HG02763 (cell line): ENCODE data around the gene DDIT4.
"Not testable (repeated sequence)": the region's sequence is repeated elsewhere in the genome, so short reads cannot be mapped to it uniquely, and the experiment has no call there.

Experiments
- ATAC-seq: cut with Tn5 transposase; IDR thresholded peaks from one replicate; pipeline ENCODE4 v1.9.1; 2021; ENCODE audit warnings: mild to moderate bottlenecking, moderate library complexity; ENCODE audit not compliant: unreplicated experiment

The DDIT4 gene

GRCh38 chr10:72249176-72249862, 24.4 kb upstream of the DDIT4 start:
- not testable (repeated sequence) for ATAC-seq

- ATAC-seq: no peak
These were observed 23.1 kb upstream of the DDIT4 start for GRCh38 chr10:72250666-72251065.

DNA sequence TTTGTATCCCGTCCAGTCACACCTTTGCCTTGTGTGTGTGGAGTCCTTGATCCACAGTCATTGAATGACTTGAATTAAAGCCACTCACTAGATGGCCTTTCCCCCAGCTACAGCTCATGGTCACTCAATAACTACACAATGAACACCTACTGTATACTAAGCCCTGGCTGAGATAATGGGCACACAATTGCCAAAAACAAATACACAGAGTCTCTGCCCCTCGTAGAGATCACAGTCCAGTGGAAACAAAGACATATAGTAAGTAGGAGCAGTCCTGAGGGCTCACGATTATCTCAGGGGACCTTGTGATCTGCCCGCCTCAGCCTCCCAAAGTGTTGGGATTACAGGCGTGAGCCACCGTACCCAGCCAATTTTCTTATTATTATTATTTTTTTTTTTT, 22.1 kb upstream of the DDIT4 start:
- no peak for ATAC-seq

- ATAC-seq: no peak
These were observed 20.8 kb upstream of the DDIT4 start for GRCh38 chr10:72252972-72253371.

DNA sequence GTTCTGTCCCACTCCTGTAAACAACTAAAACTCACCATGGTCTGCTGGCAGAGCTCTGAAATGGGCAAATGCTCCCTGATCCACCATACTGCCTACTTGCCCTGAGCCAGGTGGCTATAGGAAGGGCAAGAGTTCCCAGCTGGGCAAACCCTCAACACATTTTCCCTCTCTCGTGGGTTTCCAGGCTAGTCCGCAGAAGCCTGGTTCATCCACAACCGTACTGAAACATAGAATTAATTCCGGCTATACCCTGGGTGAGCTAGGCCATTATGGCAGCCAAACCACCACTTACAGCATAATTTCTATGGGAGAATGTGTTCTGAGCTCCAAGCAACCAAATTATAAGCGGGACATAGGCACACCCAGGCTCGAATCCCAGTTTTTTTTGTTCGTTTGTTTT, 20.1 kb upstream of the DDIT4 start:
- no peak for ATAC-seq

- no peak for ATAC-seq
These were observed 18.7 kb upstream of the DDIT4 start for GRCh38 chr10:72254813-72255568.

DNA sequence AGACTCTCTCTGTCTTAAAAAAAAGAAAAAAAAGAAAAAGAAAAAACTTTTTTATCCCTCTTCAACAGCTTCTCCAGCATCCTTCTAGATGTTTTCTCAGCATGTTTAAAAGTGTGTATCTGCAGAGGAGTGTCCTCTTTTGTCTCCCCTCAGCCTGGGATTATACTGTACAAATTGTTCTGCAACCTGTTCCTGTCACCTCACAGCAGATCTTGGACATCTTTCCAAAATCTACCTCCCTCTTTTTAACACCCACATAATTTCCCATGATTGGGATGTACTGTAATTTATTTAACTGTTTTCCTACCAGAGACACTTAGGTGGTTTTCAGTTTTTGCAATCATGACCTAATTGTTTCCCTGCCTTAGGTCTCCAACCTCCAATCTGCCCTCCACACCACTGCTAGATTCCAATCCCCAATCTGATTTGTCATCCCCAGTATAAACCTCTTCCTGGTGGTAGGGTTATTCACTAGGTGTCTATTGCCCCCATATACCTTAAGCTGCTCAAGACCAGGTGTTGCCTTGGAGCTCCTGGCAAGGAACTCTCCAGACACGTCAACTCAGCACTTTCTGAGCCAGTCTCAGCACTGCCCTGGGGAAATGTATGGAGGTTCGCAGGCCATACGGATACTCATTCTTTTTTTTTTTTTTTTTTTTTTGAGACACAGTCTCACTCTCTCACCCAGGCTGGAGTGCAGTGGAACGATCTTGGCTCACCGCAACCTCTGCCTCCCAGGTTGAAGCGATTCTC, 17.6 kb upstream of the DDIT4 start:
- ATAC-seq: no peak

DNA sequence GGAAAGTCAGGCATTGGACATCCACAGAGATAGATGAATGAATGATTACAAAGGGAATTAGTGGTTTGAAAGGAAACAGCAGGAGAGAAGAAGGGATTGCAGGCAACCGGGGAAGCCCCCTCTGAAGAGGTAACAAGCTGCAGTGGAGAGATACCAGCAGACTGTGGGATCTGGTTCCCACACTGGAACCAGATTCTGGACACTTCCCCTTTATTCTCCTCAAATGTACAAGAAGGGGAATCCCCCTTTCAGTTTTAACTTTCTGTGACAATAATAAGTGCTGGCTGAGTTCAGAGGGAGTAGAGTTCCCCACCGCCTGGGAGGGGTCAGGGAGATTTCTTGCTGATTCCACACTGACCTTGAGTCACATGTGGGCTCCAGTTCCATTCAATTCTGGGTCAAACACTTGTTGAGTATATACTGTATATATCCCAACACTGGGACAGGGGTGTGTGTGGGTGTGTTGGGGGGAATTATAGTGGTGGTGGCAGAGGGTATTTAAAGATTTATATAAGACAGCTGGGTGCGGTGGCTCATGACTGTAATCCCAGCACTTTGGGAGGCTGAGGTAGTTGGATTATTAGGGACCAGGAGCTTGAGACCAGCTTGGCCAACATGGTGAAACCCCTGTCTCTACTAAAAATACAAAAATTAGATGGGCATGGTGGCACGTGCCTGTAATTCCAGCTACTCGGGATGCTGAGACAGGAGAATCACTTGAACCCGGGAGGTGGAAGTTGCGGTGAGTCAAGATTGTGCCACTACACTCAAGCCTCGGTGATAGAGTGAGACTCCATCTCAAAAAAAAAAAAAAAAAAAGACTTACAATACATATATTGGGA, 16.5 kb upstream of the DDIT4 start:
- no peak for ATAC-seq

DNA sequence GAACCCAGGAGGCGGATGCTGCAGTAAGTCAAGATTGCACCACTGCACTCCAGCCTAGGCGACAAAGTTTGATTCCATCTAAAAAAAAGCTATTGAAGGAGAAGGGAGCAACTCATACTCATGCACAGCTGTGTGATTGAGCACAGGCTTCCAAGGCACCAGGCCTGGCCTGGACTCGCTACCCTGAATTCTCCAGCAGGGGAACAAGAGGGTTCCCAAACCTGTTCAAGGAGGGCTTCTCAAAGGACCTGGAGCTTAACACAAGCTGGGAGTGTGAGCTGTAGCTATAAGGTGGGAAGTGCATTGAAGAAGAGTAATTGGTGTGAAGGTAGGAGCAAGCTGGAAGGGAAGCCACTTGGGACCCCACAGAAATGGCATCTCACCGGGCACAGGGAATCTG, 15.1 kb upstream of the DDIT4 start:
- no peak for ATAC-seq

GRCh38 chr10:72259491-72260238, 14.1 kb upstream of the DDIT4 start:
- no peak for ATAC-seq

DNA sequence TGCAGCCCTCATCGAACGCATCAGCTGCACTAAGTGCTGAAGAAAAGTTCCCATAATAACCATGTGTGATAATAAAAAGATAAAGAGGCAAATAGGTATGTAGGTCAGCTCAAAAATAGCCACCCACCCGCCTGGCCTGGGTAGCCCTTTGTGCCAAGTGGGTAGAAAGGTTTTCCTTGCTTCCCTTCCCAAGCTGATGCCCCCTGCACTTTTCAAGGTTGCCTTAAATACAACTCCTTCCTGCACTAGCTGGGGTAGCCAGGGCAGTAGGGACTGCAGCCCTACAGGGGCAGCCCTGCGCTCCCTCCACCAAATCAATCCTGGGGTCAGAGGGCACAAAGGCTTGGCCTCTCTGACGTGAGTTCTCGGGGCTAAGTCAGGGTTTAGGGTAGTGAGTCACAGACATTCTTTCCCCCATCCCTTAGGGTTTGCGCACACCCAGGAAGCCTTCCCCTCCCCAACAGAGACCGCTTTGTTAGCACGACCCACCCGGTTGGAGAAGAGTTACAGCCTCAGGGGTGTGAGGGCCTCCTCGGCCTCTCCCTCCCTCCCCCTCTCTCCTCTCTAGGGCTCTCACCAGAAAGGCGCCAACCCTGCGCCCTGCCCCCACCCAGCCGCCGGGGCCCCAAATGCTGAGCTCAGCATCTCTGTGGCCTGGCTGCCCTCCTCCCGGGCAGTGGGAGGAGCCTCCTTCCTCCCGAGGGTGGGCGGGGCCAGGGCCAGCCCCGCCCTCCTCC, 13.3 kb upstream of the DDIT4 start:
- peak; percentile 72 for ATAC-seq

- peak; percentile 36 for ATAC-seq
These were observed 12.5 kb upstream of the DDIT4 start for GRCh38 chr10:72260976-72261783.

DNA sequence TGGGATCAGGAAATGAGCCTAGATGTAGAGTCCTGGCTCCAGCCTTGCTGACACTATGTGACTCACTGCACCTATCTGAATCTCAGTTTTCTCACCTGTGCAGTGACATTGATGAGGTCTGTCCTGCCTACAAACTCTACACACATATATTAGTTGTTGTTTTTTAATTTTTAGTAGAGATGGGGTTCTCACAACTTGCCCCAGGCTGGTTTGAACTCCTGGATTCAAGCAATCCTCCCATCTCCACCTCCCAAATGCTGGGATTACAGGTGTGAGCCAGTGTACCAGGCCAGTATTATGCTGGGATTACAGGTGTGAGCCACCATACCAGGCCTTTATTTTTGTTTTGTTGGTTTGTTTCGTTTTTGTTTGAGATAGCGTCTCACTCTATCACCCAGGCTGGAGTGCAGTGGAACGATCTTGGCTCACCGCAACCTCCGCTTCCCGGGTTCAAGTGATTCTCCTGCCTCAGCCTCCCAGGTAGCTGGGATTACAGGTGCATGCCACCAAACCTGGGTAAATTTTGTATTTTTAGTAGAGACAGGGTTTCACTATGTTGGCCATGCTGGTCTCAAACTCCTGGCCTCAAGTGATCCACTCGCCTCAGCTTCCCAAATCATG, 11.8 kb upstream of the DDIT4 start:
- ATAC-seq: no peak

GRCh38 chr10:72263613-72264241, 10.0 kb upstream of the DDIT4 start:
- ATAC-seq: no peak

GRCh38 chr10:72264536-72264935, 9.2 kb upstream of the DDIT4 start:
- no peak for ATAC-seq

GRCh38 chr10:72265508-72265907, 8.2 kb upstream of the DDIT4 start:
- no peak for ATAC-seq

- no peak for ATAC-seq
These were observed 7.5 kb upstream of the DDIT4 start for GRCh38 chr10:72265990-72266865.
